Activated CD4-positive, alpha-beta T cell treated with anti-CD3 and anti-CD28 coated beads for 48 hours (primary cell): ENCODE data around the gene CFAP74.
"Not testable (repeated sequence)": the region's sequence is repeated elsewhere in the genome, so short reads cannot be mapped to it uniquely, and the experiment has no call there.

Experiments used
- DNase-seq: peaks from one replicate; pipeline ENCODE4 v3.0.0-alpha.2; 2020

The CFAP74 gene

DNA sequence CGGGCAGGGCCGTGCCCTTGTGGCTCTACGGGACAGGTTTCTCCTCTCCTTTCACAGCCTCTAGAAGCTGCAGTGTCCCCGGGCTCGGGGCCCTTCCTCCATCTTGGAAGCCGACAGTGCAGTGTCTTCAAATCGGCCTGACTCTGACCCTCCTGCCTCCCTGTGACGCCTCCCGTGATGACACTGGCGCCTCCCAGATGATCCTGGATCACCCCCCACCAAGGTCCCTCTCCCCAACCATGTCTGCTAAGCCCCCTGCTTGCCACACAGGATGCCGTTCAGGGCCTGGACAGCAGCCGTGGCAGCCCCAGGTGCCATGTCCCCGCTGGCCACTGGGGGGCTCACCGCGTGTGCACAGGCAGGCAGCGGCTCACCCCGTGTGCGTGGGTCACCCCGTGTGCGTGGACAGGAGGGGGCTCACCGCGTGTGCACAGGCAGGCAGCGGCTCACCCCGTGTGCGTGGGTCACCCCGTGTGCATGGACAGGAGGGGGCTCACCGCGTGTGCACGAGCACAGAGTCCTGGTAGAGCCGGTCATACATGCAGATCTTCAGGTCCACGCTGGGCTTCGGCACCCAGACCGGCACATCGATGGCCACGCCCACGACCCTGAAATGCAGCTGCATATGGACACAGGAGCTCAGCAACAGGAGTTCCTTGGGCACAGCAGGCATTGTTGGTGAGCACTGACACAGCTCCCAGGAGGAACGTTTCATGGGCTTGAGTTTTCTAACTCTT is 59.6 kb downstream of the CFAP74 start:
- DNase-seq = peak; percentile 71

DNA sequence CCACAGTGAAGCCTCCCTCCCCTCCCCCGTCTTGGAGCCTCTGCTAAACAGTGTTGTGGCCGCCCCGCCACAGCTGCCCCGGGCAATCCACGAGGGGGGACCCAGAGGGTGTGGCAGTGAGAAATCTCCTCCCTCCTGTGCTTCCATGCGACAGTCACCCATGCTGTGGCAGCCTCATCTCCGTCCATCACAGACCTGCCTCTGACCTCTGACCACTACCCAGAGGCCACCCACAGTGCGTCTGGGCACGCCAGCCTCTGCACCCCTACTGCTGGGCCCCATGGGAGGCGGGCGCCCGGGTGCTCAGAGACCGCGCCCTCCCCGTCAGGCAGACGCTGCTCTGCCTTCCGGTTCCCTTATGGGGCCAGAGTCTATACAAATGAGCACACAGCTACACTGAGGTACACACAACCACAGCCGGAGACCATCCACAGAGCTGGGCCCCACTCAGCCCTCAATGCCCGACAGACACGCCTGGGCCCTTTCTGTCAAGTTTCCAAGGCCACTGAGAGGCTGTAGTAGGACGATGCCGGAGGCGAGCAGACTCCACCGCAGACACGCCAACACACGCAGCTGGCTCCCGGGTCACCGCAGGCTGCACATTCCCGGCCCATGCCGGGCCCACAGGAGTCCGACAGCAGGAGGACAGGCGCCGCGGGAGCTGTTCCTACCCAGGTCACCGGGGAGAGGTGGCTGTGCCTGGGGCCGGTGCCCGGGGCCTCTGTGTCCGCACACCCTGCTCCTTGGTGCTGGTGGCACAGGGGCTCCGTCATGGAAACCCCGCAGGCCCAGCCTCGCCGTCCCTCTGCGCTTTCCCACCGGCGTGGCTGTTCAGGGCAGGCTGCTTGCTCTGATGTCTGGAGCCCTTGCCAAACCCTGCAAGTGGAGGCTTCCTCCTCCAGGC is 60.6 kb downstream of the CFAP74 start:
- DNase-seq = no peak

DNA sequence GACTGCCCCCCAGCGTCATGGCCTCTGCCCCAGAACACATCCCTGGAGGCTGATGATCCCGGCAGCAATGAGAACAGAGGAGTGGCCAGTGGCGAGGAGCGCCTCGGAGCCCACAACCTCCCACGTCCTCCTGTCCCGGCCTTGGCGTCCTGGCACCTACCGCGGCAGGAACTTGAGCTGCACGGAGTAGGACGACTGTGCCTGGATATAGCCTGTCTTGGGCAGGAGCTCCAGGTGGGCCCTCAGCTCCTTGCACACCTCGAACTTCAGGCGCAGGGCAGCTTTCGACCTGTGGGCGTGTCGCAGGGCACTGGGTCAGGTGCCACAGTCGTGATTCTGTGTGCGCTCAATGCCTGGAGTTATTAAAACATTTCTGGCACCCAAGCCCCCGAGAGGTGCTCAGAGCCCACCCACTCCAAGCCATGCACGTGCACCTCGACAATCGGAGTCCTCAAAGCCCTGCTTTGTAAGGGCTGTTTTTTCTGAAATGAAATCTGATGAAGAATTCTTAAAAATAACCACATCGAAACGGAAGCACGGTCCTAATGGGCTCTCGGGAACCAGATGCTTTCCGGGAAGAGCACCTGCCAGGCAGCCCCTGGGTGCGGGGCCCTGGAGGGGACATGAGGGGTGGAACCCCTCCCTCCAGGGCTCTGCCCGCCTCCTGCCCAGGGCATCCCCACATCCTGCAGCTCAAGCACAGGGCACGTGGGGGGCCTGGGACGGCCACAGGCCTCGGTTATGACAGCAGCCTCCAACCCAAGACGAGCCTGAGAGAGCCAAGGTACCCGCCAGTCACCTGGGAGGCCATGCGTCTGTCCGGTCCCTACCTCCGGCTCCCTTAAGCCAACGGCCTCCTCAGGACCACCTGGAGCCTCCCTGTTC is 61.5 kb downstream of the CFAP74 start:
- DNase-seq = no peak

DNA sequence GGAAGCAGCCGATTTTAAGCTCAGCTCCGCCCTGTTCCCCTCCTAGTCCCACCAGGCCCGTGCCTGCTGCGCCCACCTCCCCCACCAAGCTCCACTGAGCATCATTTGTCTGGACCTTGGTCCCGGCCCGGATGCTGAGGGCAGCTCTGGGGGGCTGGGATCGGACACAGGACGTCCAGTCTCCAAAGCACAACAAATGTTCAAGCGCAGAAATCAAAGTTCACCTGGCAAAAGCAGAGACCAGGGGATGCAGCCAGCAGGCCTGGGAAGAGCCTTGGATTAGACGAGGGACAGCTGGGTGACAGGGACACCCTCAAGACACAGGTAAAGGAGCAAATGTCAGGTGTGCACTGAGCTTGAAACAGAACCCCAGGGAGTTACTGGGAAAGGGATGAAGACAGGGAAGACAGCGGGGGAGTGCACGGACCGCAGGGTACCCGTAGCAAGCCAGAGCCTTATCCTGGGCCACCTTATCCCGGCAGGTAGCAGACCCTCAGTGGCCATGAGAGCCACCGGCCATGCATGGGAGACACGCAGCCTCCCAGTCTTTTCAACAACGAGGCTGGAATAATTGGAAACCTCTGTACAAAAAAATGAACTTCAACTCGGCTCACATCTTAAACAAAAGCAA is 62.3 kb downstream of the CFAP74 start:
- DNase-seq = no peak

DNA sequence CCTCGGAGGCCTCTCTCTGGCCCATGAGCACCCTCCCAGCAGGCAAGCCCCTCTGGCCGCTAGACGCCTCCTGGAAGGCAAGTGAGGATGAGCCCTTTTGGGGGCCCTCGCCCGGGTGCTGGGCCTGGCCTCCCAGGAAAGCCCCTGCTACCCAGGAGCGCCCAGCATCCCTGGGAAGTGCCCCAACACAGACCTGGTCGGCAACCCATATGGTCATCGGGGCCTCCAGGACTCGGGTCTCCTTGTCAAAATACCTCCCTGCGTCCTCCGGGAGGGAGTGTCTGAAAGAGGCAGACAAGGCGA is 63.5 kb downstream of the CFAP74 start:
- no peak for DNase-seq

DNA sequence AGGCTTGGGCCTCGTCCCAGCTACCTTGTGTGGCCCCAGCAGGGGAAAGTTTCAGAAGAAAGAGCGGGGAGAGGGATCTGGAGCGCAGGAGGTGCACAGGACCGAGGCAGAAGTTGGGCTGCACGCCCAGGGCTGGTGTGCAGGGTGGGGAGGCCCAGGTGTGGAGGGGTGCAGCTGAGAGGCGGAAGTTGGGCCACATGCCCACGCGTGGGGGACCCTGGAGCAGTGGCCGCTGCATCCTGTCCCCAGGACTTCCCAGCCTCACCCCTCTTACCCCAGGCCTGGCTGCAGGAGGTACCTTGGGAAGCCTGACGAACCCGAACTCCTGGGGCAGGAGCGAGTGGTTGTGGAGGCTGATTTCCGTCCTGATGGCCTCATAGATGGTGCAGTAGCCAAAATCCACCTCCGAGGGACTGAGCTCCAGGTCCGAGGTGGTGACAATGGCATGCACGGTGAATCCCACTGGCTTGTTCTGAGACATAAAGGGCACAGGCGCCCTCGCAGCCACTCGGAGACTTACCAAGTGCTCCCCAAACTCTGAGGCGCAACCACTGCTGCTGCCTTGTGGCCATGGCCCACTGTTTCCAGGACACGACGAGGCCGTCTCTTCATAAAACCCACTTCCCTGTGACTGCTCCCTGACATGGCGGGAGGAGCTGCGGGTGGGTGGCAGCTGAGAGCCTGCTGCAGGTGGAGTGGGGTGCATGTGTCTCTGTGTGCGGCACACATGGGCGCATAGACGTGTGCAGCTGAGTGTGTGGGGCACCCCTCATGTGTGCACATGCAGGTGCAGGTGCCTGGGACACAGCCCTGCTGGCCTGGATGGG is 64.1 kb downstream of the CFAP74 start:
- no peak for DNase-seq

DNA sequence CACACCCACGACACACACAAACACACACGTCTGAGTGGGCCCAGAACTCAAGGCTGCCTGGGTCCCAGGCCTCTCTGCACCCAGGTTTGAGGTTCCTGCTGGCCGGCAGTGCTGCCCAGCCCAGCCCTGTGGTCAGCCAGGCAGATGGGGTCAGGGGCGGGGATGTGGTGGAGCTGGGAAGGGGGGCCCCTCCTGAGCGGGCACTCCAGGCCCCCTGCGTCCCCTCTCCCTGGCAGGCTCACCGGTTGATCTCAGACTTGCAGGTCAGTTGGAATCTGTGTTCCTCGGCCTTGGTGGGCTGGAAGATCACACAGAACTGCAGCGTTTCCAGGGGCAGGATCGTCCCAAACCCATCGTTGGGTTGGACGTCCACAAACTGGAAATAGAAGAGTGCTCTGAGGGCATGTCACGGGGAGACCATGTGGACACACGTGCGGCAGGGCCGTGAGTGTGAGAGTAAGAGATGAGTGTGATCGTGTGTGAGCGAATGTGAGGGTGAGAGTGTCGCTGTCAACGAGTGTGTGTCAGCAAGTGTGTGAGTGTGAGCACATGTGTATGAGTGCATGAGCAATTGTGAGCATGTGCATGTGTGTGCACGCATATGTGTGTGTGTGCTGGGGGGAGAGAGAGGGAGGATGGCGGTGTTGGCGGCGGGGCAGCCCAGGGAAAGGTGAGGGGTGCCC is 64.8 kb downstream of the CFAP74 start:
- DNase-seq = no peak

DNA sequence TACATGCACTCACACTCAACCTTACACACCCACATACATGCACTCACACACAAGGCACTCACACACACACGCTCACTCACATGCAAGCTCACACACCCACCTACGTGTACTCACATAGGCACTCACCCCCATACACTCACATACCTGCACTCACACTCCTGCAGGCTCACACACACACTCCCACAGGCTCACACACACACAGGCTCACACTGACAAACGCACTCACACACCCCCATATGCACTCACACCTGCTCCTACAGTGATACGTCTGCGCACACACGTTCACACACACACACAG is 65.4 kb downstream of the CFAP74 start:
- no peak for DNase-seq

DNA sequence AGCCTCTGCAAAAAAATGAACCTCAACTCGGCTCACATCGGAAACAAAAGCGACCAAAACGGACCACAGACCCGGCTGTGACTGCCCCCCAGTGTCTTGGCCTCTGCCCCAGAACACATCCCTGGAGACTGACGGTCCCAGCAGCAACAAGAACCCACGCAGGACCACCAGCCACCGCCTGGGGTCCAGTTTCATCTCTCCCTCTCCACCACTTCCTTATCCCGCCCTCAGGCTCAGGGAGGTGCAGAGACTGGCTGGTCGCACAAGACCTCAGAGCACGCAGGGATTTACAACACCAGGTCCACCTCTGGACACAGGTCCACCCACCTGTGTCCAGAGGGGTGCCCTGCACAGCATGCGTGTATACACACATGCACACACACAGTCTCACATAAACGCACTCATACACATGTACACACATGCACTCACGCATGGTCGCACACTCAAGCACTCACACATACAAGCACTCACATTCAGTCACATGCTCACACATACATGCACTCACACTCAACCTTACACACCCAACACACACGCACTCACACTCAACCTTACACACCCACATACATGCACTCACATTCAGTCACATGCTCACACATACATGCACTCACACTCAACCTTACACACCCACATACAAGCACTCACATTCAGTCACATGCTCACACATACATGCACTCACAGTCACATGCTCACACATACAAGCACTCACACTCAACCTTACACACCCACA is 65.9 kb downstream of the CFAP74 start:
- DNase-seq = no peak

DNA sequence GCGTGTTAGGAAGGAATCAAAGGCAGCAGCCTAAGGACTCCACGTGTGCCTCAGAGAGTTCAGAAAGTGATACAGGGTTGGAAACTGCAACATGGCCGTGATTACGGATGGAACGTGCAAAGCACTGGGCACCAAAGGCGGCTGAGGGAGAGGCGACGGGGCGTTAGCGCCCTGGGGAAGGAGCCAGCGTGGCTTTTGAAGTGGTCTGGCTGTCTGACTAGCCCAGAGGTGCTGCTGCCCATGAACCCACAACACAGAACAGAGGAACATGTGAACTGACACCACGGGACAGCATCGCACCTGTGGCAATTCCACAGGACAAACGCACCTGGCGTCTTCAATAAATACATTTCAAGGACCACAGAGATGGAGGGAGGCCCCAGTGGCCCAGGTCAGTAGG is 66.5 kb downstream of the CFAP74 start:
- DNase-seq = no peak

DNA sequence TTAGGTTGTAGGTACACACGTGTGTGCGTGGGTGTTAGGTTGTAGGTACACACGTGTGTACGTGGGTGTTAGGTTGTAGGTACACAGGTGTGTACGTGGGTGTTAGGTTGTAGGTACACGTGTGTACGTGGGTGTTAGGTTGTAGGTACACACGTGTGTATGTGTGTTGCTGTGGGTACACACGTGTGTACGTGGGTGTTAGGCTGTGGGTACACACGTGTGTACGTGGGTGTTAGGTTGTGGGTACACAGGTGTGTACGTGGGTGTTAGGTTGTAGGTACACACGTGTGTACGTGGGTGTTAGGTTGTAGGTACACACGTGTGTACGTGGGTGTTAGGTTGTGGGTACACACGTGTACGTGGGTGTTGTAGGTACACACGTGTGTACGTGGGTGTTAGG is 68.7 kb downstream of the CFAP74 start:
- DNase-seq = not testable (repeated sequence)

DNA sequence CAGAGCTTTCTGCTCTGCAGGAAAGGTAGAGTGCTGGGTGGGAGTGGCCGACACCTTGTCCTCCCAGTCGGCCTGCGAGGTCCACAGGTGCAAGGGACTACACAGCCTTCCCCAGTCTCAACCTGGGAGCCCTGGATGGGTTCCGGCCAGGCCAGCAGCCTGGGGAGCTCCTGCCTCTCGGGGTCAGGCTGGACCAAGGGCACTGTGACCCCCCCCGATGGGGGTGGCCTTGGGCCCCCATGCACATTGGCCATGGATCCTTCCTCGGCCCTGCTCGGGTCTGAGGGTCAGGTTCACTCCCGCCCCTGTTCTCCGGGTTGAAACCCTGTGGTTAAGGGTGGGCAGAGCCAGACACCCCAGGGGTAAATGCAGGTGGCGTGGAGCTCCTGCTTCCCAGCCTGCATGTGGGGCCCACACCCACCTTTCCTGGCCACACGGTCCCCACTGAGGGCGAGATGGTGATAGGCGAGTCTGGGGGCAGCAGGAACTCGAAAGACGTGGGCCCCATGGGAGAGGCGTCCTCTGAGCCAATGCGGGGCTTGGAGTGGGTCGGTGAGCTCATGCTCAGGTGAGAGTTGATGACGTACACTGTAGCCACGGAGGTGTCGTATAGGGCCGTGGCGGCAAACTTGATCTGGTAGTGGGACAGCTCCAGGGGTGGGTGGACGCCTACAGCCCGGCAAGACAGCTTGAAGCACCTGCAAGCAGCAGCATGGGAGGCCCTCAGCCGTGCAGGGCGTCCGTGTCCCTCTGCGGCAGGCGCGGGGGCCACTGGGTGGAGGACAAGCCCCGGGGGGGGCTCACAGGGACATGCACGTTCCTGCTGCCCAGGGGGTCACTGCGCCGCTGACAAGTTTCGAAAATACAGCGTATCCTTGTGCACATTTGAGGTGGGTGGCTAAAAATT is 73.7 kb downstream of the CFAP74 start:
- no peak for DNase-seq

DNA sequence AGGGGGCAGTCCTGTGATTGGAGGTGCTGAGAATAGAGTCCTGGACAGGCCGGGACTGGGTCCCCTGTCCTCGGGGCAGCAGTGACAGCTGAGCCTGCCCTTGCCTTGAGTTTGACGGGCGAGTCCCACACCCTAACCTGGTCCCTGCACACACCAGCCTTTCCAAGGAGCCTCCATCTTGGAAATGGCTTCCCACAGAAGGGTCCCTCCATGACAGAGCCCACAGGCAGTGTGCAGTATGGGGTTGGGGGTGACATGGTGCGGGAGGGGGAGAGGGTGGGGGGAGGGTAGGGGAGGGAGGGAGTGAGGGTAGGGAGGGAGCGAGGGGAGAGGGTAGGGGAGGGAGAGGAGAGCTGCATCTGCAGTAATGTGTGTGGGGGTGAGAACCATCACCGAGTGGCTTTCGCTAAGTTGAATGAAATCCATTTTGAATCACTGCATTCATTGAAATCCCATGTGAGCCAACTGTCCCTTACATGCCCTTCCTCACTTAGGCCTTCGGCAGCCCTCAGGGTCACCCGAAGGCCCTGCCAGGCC is 74.4 kb downstream of the CFAP74 start:
- DNase-seq = no peak

DNA sequence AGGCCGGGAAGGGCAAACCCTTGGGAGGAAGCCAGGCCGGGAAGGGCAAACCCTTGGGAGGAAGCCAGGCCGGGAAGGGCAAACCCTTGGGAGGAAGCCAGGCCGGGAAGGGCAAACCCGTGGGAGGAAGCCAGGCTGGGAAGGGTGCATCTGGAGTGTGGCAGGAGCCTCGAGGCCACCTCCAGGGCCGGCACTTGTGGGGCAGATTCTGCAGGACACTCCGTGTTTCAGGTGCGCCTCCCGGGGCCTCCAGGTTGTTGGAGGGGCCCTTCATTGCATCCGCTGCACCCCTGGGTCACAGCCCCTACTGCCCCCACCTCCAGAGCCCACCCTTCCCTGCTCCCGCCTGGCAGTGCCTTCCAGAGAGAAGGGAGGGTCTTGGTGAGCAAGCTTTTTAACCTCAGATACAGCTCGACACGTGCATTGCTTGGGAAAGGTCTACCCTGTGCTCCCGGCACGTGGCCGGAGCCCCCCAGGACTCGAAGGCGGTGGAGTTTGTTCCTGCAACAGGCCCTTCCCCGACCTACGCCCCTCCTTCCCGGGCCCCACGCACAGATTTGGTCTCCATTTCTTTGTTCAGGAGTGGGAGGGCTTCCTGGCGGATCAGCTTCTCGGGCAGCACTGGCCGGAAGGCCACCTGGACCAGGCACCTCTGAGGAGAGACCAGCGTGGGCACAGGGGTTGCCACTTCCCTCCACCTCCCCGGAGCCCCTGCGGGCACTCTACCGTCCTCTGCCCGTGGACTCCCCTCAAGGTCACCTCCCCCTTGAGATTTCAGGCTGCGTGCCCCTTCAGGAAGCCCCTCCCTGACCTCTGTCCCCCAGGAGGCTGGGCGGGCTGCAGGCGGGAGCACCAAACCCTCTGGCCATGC is 75.1 kb downstream of the CFAP74 start:
- no peak for DNase-seq

DNA sequence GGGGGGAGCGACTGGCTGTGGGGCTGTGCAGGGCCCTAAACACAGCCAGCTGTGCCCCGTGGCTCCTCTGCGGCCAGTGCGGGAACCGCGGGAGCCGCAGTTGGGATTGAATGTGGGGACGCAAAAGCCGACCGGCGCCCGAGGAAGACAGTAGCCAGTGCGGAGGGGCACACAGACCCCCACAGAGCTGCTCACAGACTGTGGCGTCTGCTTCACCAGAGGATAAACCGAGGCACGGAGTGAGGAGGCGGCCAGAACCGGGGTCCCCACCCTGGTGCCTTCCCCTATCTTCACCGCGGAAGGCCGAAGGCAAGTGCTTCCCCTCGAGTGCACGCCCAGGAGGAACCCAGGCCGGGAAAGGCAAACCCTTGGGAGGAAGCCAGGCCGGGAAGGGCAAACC is 75.8 kb downstream of the CFAP74 start:
- DNase-seq = no peak

DNA sequence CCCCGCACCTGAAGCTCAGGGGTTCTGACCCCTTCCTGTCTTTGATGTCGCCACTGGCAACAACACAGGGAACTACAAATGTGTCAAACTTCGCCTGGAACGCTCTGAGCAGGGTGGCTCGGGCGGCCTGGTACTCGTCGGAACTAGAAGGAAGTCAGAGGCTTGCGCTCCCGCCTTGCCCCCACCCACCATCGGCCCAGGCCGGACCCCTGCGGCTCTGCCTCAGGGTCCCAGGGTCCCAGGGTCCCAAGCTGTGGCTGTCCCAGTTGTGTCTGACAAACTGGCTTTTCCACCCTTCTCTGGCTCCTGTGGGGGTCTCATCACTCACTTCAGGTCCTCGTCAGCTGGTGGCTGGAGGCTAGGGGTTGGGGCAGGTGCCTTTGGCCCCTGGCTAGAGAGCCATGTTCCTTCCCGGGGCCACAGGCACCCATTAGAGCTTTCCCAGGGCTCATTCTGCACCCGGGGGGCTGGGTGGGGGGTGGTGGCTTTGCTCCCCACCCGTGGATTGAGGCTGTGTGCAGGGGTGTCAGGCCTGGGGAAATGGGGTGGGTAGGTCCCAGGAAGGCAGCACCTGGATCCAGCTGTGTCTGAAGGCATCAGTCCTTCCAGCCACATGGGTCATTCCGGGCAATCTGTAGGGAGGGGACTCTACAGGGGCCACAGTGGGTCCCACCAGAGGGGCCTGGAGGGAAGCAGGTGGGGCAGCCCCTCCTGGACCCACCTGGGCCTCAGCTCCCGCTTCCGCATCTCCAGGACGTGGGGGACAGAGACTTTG is 76.5 kb downstream of the CFAP74 start:
- no peak for DNase-seq

DNA sequence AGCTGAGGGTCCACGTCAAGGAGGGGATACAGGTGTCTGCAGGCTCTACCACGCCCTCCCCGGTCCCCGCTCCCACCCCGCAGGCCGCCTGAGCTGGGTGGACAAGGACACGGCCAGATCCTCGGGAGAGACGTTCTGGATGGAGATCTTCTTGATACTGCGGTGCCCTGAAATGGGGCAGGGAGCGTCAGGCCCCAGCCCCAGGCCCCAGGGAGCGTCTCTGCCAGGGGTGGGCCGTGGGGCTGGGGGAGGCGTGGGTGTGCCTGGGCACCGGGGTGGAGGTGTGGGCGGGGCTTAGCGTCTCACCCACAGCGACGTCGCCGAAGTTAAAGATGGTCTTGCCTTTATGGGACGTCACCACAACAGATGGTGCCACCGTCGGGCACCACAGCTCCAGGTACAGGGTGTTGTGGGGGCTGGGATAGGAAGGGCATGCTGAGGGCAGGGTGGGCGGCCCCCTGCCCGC is 77.2 kb downstream of the CFAP74 start:
- DNase-seq = no peak
